H1 (cell line): Measurements from ENCODE around the gene TGFB3. TPM values are rescaled to one million over a fixed set of nuclear protein-coding genes. Genes with fewer than 3 reads are reported as not detected.

ENCODE experiments used
- CTCF ChIA-PET: fragments of 300-600 bp; sonication (Branson Sonifier 250); formaldehyde crosslinking; loops from one replicate; lab custom pipeline; 2021; ENCODE audit not compliant: partially characterized antibody; lab: Charles Lee
- POLR2A ChIA-PET: fragments of 300-600 bp; sonication (Branson Sonifier 250); formaldehyde crosslinking; loops from one replicate; lab custom pipeline; 2021; ENCODE audit warnings: inconsistent platforms; ENCODE audit not compliant: partially characterized antibody; lab: Charles Lee
- DNase-seq, 2 experiments: peaks; one replicate each; pipeline versions ENCODE4 v3.0.0 to v3.0.0-alpha.2; 2010 to 2022; ENCODE audit warnings: low spot score in 2 of 2, low read depth in 1 of 2, mixed read lengths in 1 of 2
- FAIRE-seq: peaks from 2 replicates; lab custom pipeline; 2011; peaks lifted over from hg19 to GRCh38; lab: Jason Lieb, UNC
- H2AFZ ChIP-seq: 2 replicates; pipeline ENCODE4 v1.8.1; 2012; ENCODE audit warnings: low read length, inconsistent platforms
- H2AK5ac ChIP-seq: 2 replicates; pipeline ENCODE4 v1.6.1; 2013; ENCODE audit warnings: low read depth, low read length
- H2BK120ac ChIP-seq: replicated peaks from 2 replicates; pipeline ENCODE3; 2013; ENCODE audit warnings: low read depth, low read length, inconsistent platforms
- H2BK12ac ChIP-seq: 2 replicates; pipeline ENCODE4 v1.6.1; 2013; ENCODE audit warnings: low read depth, low read length
- H2BK15ac ChIP-seq: 2 replicates; pipeline ENCODE4 v1.6.1; 2013; ENCODE audit warnings: low read length
- H2BK20ac ChIP-seq: 2 replicates; pipeline ENCODE4 v1.6.1; 2013; ENCODE audit warnings: low read length
- H2BK5ac ChIP-seq: 2 replicates; pipeline ENCODE4 v1.6.1; 2013; ENCODE audit warnings: low read depth, low read length
- H3K14ac ChIP-seq: 2 replicates; pipeline ENCODE4 v1.6.1; 2013; ENCODE audit warnings: inconsistent platforms; ENCODE audit not compliant: insufficient read length
- H3K18ac ChIP-seq: 2 replicates; pipeline ENCODE4 v1.6.1; 2013; ENCODE audit warnings: low read length; ENCODE audit errors: extremely low read depth
- H3K23ac ChIP-seq: 2 replicates; pipeline ENCODE4 v1.6.1; 2013; ENCODE audit warnings: inconsistent platforms; ENCODE audit not compliant: insufficient read length
- H3K23me2 ChIP-seq: 2 replicates; pipeline ENCODE4 v1.6.1; 2013; ENCODE audit warnings: low read depth, low read length
- H3K27ac ChIP-seq: 2 replicates; pipeline ENCODE4 v1.6.1; 2011; ENCODE audit warnings: low read depth, low read length, inconsistent platforms
- H3K27me3 ChIP-seq, 4 experiments: replicated peaks in 1 of 4; 1 replicate in 1 of 4; 2 replicates in 3 of 4; pipeline versions ENCODE4 v1.6.1 to v1.8.1; 2011 to 2013; ENCODE audit warnings: low read length in 3 of 4, mild to moderate bottlenecking in 3 of 4, inconsistent platforms in 2 of 4, mixed read lengths in 2 of 4, moderate library complexity in 1 of 4; ENCODE audit not compliant: control insufficient read depth in 3 of 4, insufficient read depth in 3 of 4; ENCODE audit errors: extremely low read depth in 1 of 4
- H3K36me3 ChIP-seq, 4 experiments: 2 replicates each; pipeline versions ENCODE4 v1.6.1 to v1.8.1; 2011 to 2013; ENCODE audit warnings: mild to moderate bottlenecking in 4 of 4, low read length in 3 of 4, moderate library complexity in 2 of 4, control low read depth in 1 of 4, inconsistent platforms in 1 of 4; ENCODE audit not compliant: insufficient read depth in 4 of 4, control insufficient read depth in 2 of 4
- H3K4ac ChIP-seq: replicated peaks from 2 replicates; pipeline ENCODE3; 2013; ENCODE audit warnings: low read length, low read depth, mixed read lengths, inconsistent platforms; ENCODE audit not compliant: insufficient read length
- H3K4me1 ChIP-seq, 4 experiments: replicated peaks in 1 of 4; 1 replicate in 1 of 4; 2 replicates in 3 of 4; pipeline versions ENCODE4 v1.6.1 to v1.8.1; 2011 to 2013; ENCODE audit warnings: low read length in 3 of 4, inconsistent platforms in 2 of 4, mixed read lengths in 1 of 4; ENCODE audit not compliant: insufficient read depth in 4 of 4, control insufficient read depth in 3 of 4
- H3K4me2 ChIP-seq, 2 experiments: 2 replicates each; pipeline versions ENCODE4 v1.6.1 to v1.8.1; 2011 to 2013; ENCODE audit warnings: low read depth in 2 of 2, low read length in 2 of 2, control low read depth in 1 of 2, inconsistent platforms in 1 of 2, mild to moderate bottlenecking in 1 of 2; ENCODE audit not compliant: insufficient read depth in 1 of 2
- H3K4me3 ChIP-seq, 4 experiments: fragments of 200-600, 300-600 bp in 1 of 4; sonication (generic), shearing (Covaris generic), sonication (Bioruptor Twin) in 1 of 4; 2 replicates each; pipeline versions ENCODE4 v1.5.1 to v1.8.1; 2011 to 2016; ENCODE audit warnings: low read length in 4 of 4, low read depth in 3 of 4, control low read depth in 2 of 4, inconsistent platforms in 2 of 4, mild to moderate bottlenecking in 2 of 4, mixed read lengths in 1 of 4, moderate library complexity in 1 of 4; ENCODE audit not compliant: insufficient read depth in 2 of 4; ENCODE audit errors: extremely low read depth in 1 of 4
- H3K56ac ChIP-seq: replicated peaks from 2 replicates; pipeline ENCODE3; 2013; ENCODE audit warnings: low read depth, mild to moderate bottlenecking, mixed read lengths, low read length, inconsistent platforms; ENCODE audit not compliant: insufficient read length
- H3K79me1 ChIP-seq: 2 replicates; pipeline ENCODE4 v1.6.1; 2013; ENCODE audit warnings: low read depth, low read length, control low read depth
- H3K79me2 ChIP-seq, 2 experiments: 2 replicates each; pipeline versions ENCODE4 v1.6.1 to v1.8.1; 2012 to 2013; ENCODE audit warnings: low read length in 2 of 2, mild to moderate bottlenecking in 2 of 2, inconsistent platforms in 1 of 2; ENCODE audit not compliant: insufficient read depth in 2 of 2, control insufficient read depth in 1 of 2
- H3K9ac ChIP-seq, 4 experiments: replicated peaks in 1 of 4; 1 replicate in 1 of 4; 2 replicates in 3 of 4; pipeline versions ENCODE4 v1.6.1 to v1.8.1; 2011 to 2013; ENCODE audit warnings: low read depth in 3 of 4, low read length in 3 of 4, control low read depth in 2 of 4, mild to moderate bottlenecking in 2 of 4, moderate library complexity in 2 of 4, inconsistent platforms in 1 of 4; ENCODE audit errors: extremely low read depth in 1 of 4
- H3K9me3 ChIP-seq, 2 experiments: 2 replicates each; pipeline versions ENCODE4 v1.6.1 to v1.8.1; 2012 to 2013; ENCODE audit warnings: mild to moderate bottlenecking in 2 of 2, moderate library complexity in 2 of 2, control low read depth in 1 of 2, inconsistent platforms in 1 of 2, low read depth in 1 of 2, low read length in 1 of 2, mixed read lengths in 1 of 2; ENCODE audit not compliant: insufficient read depth in 2 of 2
- H4K20me1 ChIP-seq, 2 experiments: replicated peaks in 1 of 2; 2 replicates each; pipeline versions ENCODE3 to v1.8.1; 2011 to 2013; ENCODE audit warnings: inconsistent platforms in 2 of 2, low read length in 2 of 2, mild to moderate bottlenecking in 1 of 2; ENCODE audit not compliant: insufficient read depth in 2 of 2, control insufficient read depth in 1 of 2
- H4K5ac ChIP-seq: 2 replicates; pipeline ENCODE4 v1.6.1; 2013; ENCODE audit warnings: low read length, low read depth, mixed read lengths, inconsistent platforms; ENCODE audit not compliant: insufficient read length
- H4K8ac ChIP-seq: 2 replicates; pipeline ENCODE4 v1.8.0; 2013; ENCODE audit warnings: mild to moderate bottlenecking, moderate library complexity, low read length, inconsistent platforms; ENCODE audit not compliant: insufficient read depth; ENCODE audit errors: extremely low read depth
- H4K91ac ChIP-seq: replicated peaks from 2 replicates; pipeline ENCODE3; 2013; ENCODE audit warnings: low read length, mixed read lengths, inconsistent platforms; ENCODE audit not compliant: insufficient read length
- ATF3 ChIP-seq: IDR thresholded peaks from 2 replicates; pipeline ENCODE4 v1.6.1; 2011; ENCODE audit warnings: low read depth, mild to moderate bottlenecking, low read length; ENCODE audit not compliant: insufficient read depth
- CBX8 ChIP-seq: fragments of 300-800, 300-1000 bp; sonication (generic); IDR thresholded peaks from 2 replicates; pipeline ENCODE4 v1.7.1; 2016; ENCODE audit warnings: low read depth, low read length, borderline replicate concordance
- CHD2 ChIP-seq: IDR thresholded peaks from 2 replicates; pipeline ENCODE4 v1.6.1; 2012; ENCODE audit warnings: low read length, improper control_type of control experiment
- JUND ChIP-seq: IDR thresholded peaks from 2 replicates; pipeline ENCODE4 v1.6.1; 2011; ENCODE audit warnings: mild to moderate bottlenecking, improper control_type of control experiment, low read length
- KDM4A ChIP-seq: IDR thresholded peaks from one replicate; pipeline ENCODE4 v1.7.1; 2012; ENCODE audit warnings: low read depth, mild to moderate bottlenecking, moderate library complexity, low read length, inconsistent platforms; ENCODE audit not compliant: severe bottlenecking
- PHF8 ChIP-seq: fragments of 200-600 bp; sonication (generic); conservative IDR thresholded peaks from 2 replicates; pipeline ENCODE4 v1.7.1; 2012; ENCODE audit warnings: low read depth, mild to moderate bottlenecking, inconsistent platforms, low read length, moderate library complexity
- SAP30 ChIP-seq: fragments of 300-600 bp; sonication (generic); IDR thresholded peaks from 2 replicates; pipeline ENCODE4 v1.7.1; 2012; ENCODE audit warnings: low read length, moderate library complexity, mild to moderate bottlenecking, inconsistent platforms; ENCODE audit not compliant: insufficient read depth, insufficient replicate concordance
- SP2 ChIP-seq: IDR thresholded peaks from 2 replicates; pipeline ENCODE4 v1.6.1; 2012; ENCODE audit warnings: mild to moderate bottlenecking, low read length, inconsistent platforms
- TCF12 ChIP-seq: IDR thresholded peaks from 2 replicates; pipeline ENCODE4 v1.6.1; 2011; ENCODE audit warnings: low read depth, mild to moderate bottlenecking, low read length
- ZNF274 ChIP-seq: IDR thresholded peaks from 2 replicates; pipeline ENCODE4 v1.7.0; 2012; ENCODE audit warnings: low read length, borderline replicate concordance; ENCODE audit errors: extremely low read depth
- WGBS, 2 experiments: shearing (Covaris generic) in 1 of 2; methylation state at CpG; one replicate each; pipeline versions ENCODE4 v1.1.6 to v1.1.7; 2013 to 2015; ENCODE audit warnings: low lambda C conversion rate in 2 of 2, mixed read lengths in 2 of 2, inconsistent platforms in 1 of 2, low coverage in 1 of 2, missing lambda C conversion rate in 1 of 2; ENCODE audit not compliant: insufficient replicate concordance in 2 of 2, insufficient coverage in 1 of 2, insufficient read length in 1 of 2; ENCODE audit errors: extremely low coverage in 1 of 2, missing lambda C conversion rate in 1 of 2; 5-methylcytosine and 5-hydroxymethylcytosine counted together
- polyA plus RNA-seq, 7 experiments: library from polyadenylated mRNA; depleted of rRNA in 3 of 7; stranded (reverse) in 5 of 7; unstranded in 2 of 7; fragments of >200 nt in 5 of 7; fragments of 200-250 nt in 2 of 7; gene quantifications; 1 replicate in 5 of 7; 2 replicates in 1 of 7; 4 replicates in 1 of 7; pipeline versions ENCODE4 v1.2.1 to v1.2.3, GENCODE V29; 2011 to 2013; ENCODE audit warnings: missing spikeins in 2 of 7, mixed read lengths in 2 of 7
- total RNA-seq: library from RNA; stranded (reverse); fragmentation: NEBNext Ultra II Directional; extraction: Animal tissue kit (Norgen Biotek cat#: 25700); gene quantifications from 2 replicates; pipeline ENCODE4 v1.2.1, GENCODE V29; 2021

Gene TGFB3
- total and polyA plus RNA-seq, 2 of the 8 experiments (the other 6 are each of a cell fraction or from before 2014, with no cell fraction given): 0.65 to 0.86 TPM

- no peaks in the 10 kb centered on the region for H3K36me3 ChIP-seq
- H3K79me2 ChIP-seq: no peaks in the 10 kb centered on the region
- no peak overlapping the region for H2BK12ac ChIP-seq
- no peak overlapping the region for H3K27ac ChIP-seq
- H4K20me1 ChIP-seq: no peaks in the 10 kb centered on the region
- H2AK5ac ChIP-seq: no peak overlapping the region
- no peak overlapping the region for H4K91ac ChIP-seq
- no peak overlapping the region for H4K5ac ChIP-seq
- H3K18ac ChIP-seq: no peak overlapping the region
- no peak overlapping the region for H3K14ac ChIP-seq
- no peak overlapping the region for H3K23ac ChIP-seq
- no peak overlapping the region for H2BK15ac ChIP-seq
- no peak overlapping the region for H3K4ac ChIP-seq
- no peak overlapping the region for H3K56ac ChIP-seq
- ChIA-PET POLR2A (no interaction called here), CTCF (interaction anchor here (1.4 to 20.1 kb wide), 6 partner anchors 11 to 77 kb away, joined by 3 to 261 read pairs (median 5); no protein-coding TSS in a partner anchor)
- peaks cover 0 to 3% (median under 1%) of the 10 kb centered on the region in 4 experiments; a peak in 2 of 7 replicates for H3K4me1 ChIP-seq
- no peak overlapping the region for H3K4me2 ChIP-seq
- TF ChIP-seq KDM4A (no peak), SAP30 (no peak), ZNF274 (no peak), JUND (no peak), CBX8 (no peak), TCF12 (no peak), SP2 (no peak), PHF8 (no peak), ATF3 (no peak), CHD2 (no peak)
- TF ChIP-seq, all 59 proteins: peak for 0
- Histone ChIP-seq H3K9me3 (no peaks in the 10 kb centered on the region), H3K9ac (no peak overlapping the region), H3K4me3 (no peak overlapping the region), H3K23me2 (no peaks in the 10 kb centered on the region), H3K27me3 (no peaks in the 10 kb centered on the region), H2BK5ac (no peak overlapping the region), H3K79me1 (no peaks in the 10 kb centered on the region), H2BK20ac (no peak overlapping the region), H4K8ac (no peak overlapping the region), H2BK120ac (no peak overlapping the region), H2AFZ (no peak overlapping the region)
- WGBS, 2 experiments: 86% methylated on average over 3 of the region's 3 CpGs; no CpG with 5 or more reads in 1 of the 2 experiments
- no peak for DNase-seq
- FAIRE-seq: no peak
Observed at GRCh38 chr14:75967866-75968265, 13.9 kb downstream of the TGFB3 start.
